ENCODE measurements around the gene TRPV3. TPM values are rescaled to one million over a fixed set of nuclear protein-coding genes. Genes with fewer than 3 reads are reported as not detected.

Gene TRPV3
- total RNA-seq, 1 experiment from 2014 or later: 1.4 TPM

DNA sequence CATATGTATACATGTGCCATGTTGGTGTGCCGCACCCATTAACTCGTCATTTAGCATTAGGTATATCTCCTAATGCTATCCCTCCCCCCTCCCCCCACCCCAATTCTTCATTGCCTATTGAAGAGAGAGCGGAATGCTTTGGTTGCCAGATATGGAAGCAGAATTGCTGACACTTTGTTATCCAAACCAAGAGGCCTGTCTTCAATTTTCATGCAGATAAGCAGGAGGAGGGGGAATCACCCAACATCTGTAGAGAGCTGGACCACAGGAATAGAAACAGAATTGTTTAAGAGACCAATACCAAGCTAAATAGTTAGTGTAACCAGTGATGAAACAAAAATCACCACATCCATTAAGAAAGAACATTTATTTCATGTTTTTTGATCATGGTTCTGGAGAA lies 74.8 kb downstream of the TRPV3 start:
- intact Hi-C loops (cut with micrococcal nuclease): no loop called here
- CTCF ChIA-PET: no interaction called here
- RAD21 ChIA-PET (ENCODE audit: low non-redundant PET in 1 of 2, low total read pairs in 2 of 2, uncharacterized antibody in 2 of 2, unreplicated experiment in 2 of 2): no interaction called here
- ATAC-seq (no peak), DNase-seq (ENCODE audit: low read depth, low spot score) (no peak)
- Histone ChIP-seq H3K9me2 (ENCODE audit: insufficient read depth) (no peaks in the 10 kb centered on the region), H3K36me3 (ENCODE audit: control insufficient read depth in 1 of 2, insufficient read depth in 2 of 2, low read length in 2 of 2) (no peaks in the 10 kb centered on the region), H3K9me3 (ENCODE audit: control insufficient read depth in 1 of 2, insufficient read depth in 1 of 2, low read depth in 1 of 2, low read length in 2 of 2) (no peaks in the 10 kb centered on the region), H2AFZ (ENCODE audit: low read depth, low read length, poor library complexity, severe bottlenecking) (no peak overlapping the region), H3K27ac (ENCODE audit: low read depth, low read length) (no peak overlapping the region), H3K79me2 (ENCODE audit: insufficient read depth, low read length) (no peaks in the 10 kb centered on the region), H3K4me3 (replicated peaks in 1 of 2; ENCODE audit: low read depth in 1 of 2, low read length in 2 of 2) (no peak overlapping the region), H3K4me2 (ENCODE audit: low read length) (no peak overlapping the region), H3K27me3 (ENCODE audit: insufficient read depth, low read length) (peaks cover 54% of the 10 kb centered on the region), H3K4me1 (ENCODE audit: control insufficient read depth in 1 of 2, insufficient read depth in 2 of 2, low read length in 2 of 2) (no peaks in the 10 kb centered on the region), H3K9ac (ENCODE audit: low read length) (no peak overlapping the region), H4K20me1 (ENCODE audit: insufficient read depth) (no peaks in the 10 kb centered on the region)
- POLR2A ChIA-PET: no interaction called here
- no peak for TF ChIP-seq MAX (IDR thresholded peaks at IDR 0.05)
- no peak for TF ChIP-seq SRF (IDR thresholded peaks at IDR 0.05; ENCODE audit: low read depth)
- no peak for TF ChIP-seq SIN3A (IDR thresholded peaks at IDR 0.05; ENCODE audit: low read depth)
- TF ChIP-seq JUND (IDR thresholded peaks at IDR 0.05): no peak
- no peak for TF ChIP-seq RAD21 (IDR thresholded peaks at IDR 0.05; ENCODE audit: low read depth)
- no peak for TF ChIP-seq CEBPB (IDR thresholded peaks at IDR 0.05; ENCODE audit: low read depth)
- TF ChIP-seq EGR1 (IDR thresholded peaks at IDR 0.05; ENCODE audit: low read depth): no peak
- TF ChIP-seq SP1 (IDR thresholded peaks at IDR 0.05; ENCODE audit: low read depth): no peak
- TF ChIP-seq EZH2 (IDR thresholded peaks at IDR 0.05): no peak
- no peak for TF ChIP-seq POLR2AphosphoS5 (IDR thresholded peaks at IDR 0.05; ENCODE audit: low read depth, low read length)
- no TSS peak for BruUV-seq (replicated peaks)

- POLR2A ChIA-PET: no interaction called here
- Histone ChIP-seq H3K79me2 (ENCODE audit: insufficient read depth, low read length) (no peaks in the 10 kb centered on the region), H3K9me3 (ENCODE audit: control insufficient read depth in 1 of 2, insufficient read depth in 1 of 2, low read depth in 1 of 2, low read length in 2 of 2) (no peaks in the 10 kb centered on the region), H2AFZ (ENCODE audit: low read depth, low read length, poor library complexity, severe bottlenecking) (no peak overlapping the region), H3K9me2 (ENCODE audit: insufficient read depth) (no peaks in the 10 kb centered on the region), H3K4me1 (ENCODE audit: control insufficient read depth in 1 of 2, insufficient read depth in 2 of 2, low read length in 2 of 2) (no peaks in the 10 kb centered on the region), H4K20me1 (ENCODE audit: insufficient read depth) (no peaks in the 10 kb centered on the region), H3K27me3 (ENCODE audit: insufficient read depth, low read length) (peaks cover 41% of the 10 kb centered on the region), H3K4me2 (ENCODE audit: low read length) (no peak overlapping the region), H3K9ac (ENCODE audit: low read length) (no peak overlapping the region), H3K27ac (ENCODE audit: low read depth, low read length) (no peak overlapping the region), H3K36me3 (ENCODE audit: control insufficient read depth in 1 of 2, insufficient read depth in 2 of 2, low read length in 2 of 2) (no peaks in the 10 kb centered on the region), H3K4me3 (replicated peaks in 1 of 2; ENCODE audit: low read depth in 1 of 2, low read length in 2 of 2) (no peak overlapping the region)
- no peak for TF ChIP-seq CBX3 (IDR thresholded peaks at IDR 0.05; ENCODE audit: low read depth)
- no peak for TF ChIP-seq FOSL1 (IDR thresholded peaks at IDR 0.05; ENCODE audit: low read depth)
- TF ChIP-seq MAX (IDR thresholded peaks at IDR 0.05): no peak
- TF ChIP-seq RAD21 (IDR thresholded peaks at IDR 0.05; ENCODE audit: low read depth): no peak
- RAD21 ChIA-PET (ENCODE audit: low non-redundant PET in 1 of 2, low total read pairs in 2 of 2, uncharacterized antibody in 2 of 2, unreplicated experiment in 2 of 2): no interaction called here
- BruUV-seq (replicated peaks): no TSS peak
- intact Hi-C loops (cut with micrococcal nuclease): no loop called here
- ATAC-seq: no peak
- DNase-seq (ENCODE audit: low read depth, low spot score): no peak
- CTCF ChIA-PET: no interaction called here
Measured at GRCh38 chr17:3479988-3480387, 77.6 kb downstream of the TRPV3 start.

Measured in HCT116 (cell line).